WTC11 (cell line): ENCODE results near the gene AGTRAP. TPM values are rescaled to one million over a fixed set of nuclear protein-coding genes. Genes with fewer than 3 reads are reported as not detected.

Source experiments
- ATAC-seq: fragments of 200-7000 bp; cut with Tn5 transposase; 2 replicates; pipeline ENCODE4 v1.10.0; 2021; ENCODE audit warnings: mild to moderate bottlenecking, moderate library complexity
- CTCF ChIA-PET: fragments of 300-600 bp; sonication (Branson Sonifier 250); formaldehyde crosslinking; loops from one replicate; lab custom pipeline; 2021; ENCODE audit warnings: antibody characterized with exemption; lab: Charles Lee
- POLR2A ChIA-PET: fragments of 350-600 bp; sonication (Branson Sonifier 250); formaldehyde crosslinking; loops from one replicate; lab custom pipeline; 2021; ENCODE audit warnings: antibody characterized with exemption; lab: Charles Lee
- DNase-seq: peaks from one replicate; pipeline ENCODE4 v3.0.0; 2021; ENCODE audit warnings: low spot score
- H3K27ac Mint-ChIP-seq: 2 replicates; pipeline ENCODE4 v1.8.0; 2021; ENCODE audit warnings: mixed read lengths
- H3K27me3 Mint-ChIP-seq: 2 replicates; pipeline ENCODE4 v1.8.0; 2021; ENCODE audit warnings: low read depth, mild to moderate bottlenecking, moderate library complexity, mixed read lengths
- H3K36me3 Mint-ChIP-seq: 2 replicates; pipeline ENCODE4 v1.8.0; 2021; ENCODE audit warnings: mixed read lengths
- H3K4me1 Mint-ChIP-seq: 2 replicates; pipeline ENCODE4 v1.8.0; 2022; ENCODE audit warnings: mixed read lengths
- H3K4me3 Mint-ChIP-seq: 2 replicates; pipeline ENCODE4 v1.8.0; 2021; ENCODE audit warnings: mild to moderate bottlenecking, moderate library complexity, mixed read lengths
- H3K9me3 Mint-ChIP-seq: 2 replicates; pipeline ENCODE4 v1.8.0; 2021; ENCODE audit warnings: mixed read lengths
- FOXJ3 ChIP-seq: sonication (generic); formaldehyde crosslinking; IDR thresholded peaks from 2 replicates; pipeline ENCODE4 v1.9.0; 2021; ENCODE audit warnings: missing genetic modification reagents, mild to moderate bottlenecking, borderline replicate concordance
- FOXP1 ChIP-seq: sonication (generic); formaldehyde crosslinking; IDR thresholded peaks from 2 replicates; pipeline ENCODE4 v1.8.0; 2022; ENCODE audit warnings: missing genetic modification reagents, mild to moderate bottlenecking, moderate library complexity, borderline replicate concordance
- GABPB1 ChIP-seq: sonication (generic); formaldehyde crosslinking; IDR thresholded peaks from 2 replicates; pipeline ENCODE4 v1.8.1; 2023; ENCODE audit warnings: mild to moderate bottlenecking, missing genetic modification reagents
- GRHL2 ChIP-seq: fragments of 250-450 bp; sonication (Bioruptor Pico); IDR thresholded peaks from 2 replicates; pipeline ENCODE4 v1.8.0; 2022; ENCODE audit warnings: mild to moderate bottlenecking, moderate library complexity; ENCODE audit not compliant: insufficient replicate concordance, severe bottlenecking
- MXD4 ChIP-seq: fragments of 250-450 bp; sonication (Bioruptor Pico); IDR thresholded peaks from 2 replicates; pipeline ENCODE4 v1.8.0; 2021; ENCODE audit warnings: mild to moderate bottlenecking, moderate library complexity, borderline replicate concordance
- NR1H2 ChIP-seq: sonication (generic); formaldehyde crosslinking; IDR thresholded peaks from 2 replicates; pipeline ENCODE4 v1.9.0; 2021; ENCODE audit warnings: mild to moderate bottlenecking, moderate library complexity, missing genetic modification reagents
- OVOL2 ChIP-seq: fragments of 250-450 bp; sonication (Bioruptor Pico); IDR thresholded peaks from 2 replicates; pipeline ENCODE4 v1.9.0; 2021; ENCODE audit warnings: mild to moderate bottlenecking, borderline replicate concordance
- RELA ChIP-seq: sonication (generic); formaldehyde crosslinking; IDR thresholded peaks from 2 replicates; pipeline ENCODE4 v1.8.1; 2022; ENCODE audit warnings: missing genetic modification reagents, mild to moderate bottlenecking, borderline replicate concordance
- TEAD1 ChIP-seq: sonication (generic); formaldehyde crosslinking; IDR thresholded peaks from 2 replicates; pipeline ENCODE4 v1.8.0; 2022; ENCODE audit warnings: mild to moderate bottlenecking, missing genetic modification reagents
- ZNF121 ChIP-seq: sonication (generic); formaldehyde crosslinking; IDR thresholded peaks from 2 replicates; pipeline ENCODE4 v1.8.0; 2023; ENCODE audit warnings: missing genetic modification reagents
- ZNF138 ChIP-seq: sonication (generic); formaldehyde crosslinking; conservative IDR thresholded peaks from 2 replicates; pipeline ENCODE4 v1.8.1; 2022; ENCODE audit warnings: mild to moderate bottlenecking, moderate library complexity, missing genetic modification reagents
- ZNF219 ChIP-seq: sonication (generic); formaldehyde crosslinking; IDR thresholded peaks from 2 replicates; pipeline ENCODE4 v1.8.0; 2023; ENCODE audit warnings: missing genetic modification reagents, mild to moderate bottlenecking, borderline replicate concordance
- ZNF232 ChIP-seq: sonication (generic); formaldehyde crosslinking; IDR thresholded peaks from 2 replicates; pipeline ENCODE4 v1.8.0; 2022; ENCODE audit warnings: mild to moderate bottlenecking, missing genetic modification reagents
- ZNF317 ChIP-seq: sonication (generic); formaldehyde crosslinking; IDR thresholded peaks from 2 replicates; pipeline ENCODE4 v1.8.1; 2023; ENCODE audit warnings: low read depth, mild to moderate bottlenecking, moderate library complexity, missing genetic modification reagents, borderline replicate concordance
- ZNF512 ChIP-seq: sonication (generic); formaldehyde crosslinking; IDR thresholded peaks from 2 replicates; pipeline ENCODE4 v1.8.1; 2022; ENCODE audit warnings: missing genetic modification reagents, borderline replicate concordance
- total RNA-seq: library from RNA; stranded (reverse); gene quantifications from 3 replicates; pipeline ENCODE4 v1.2.3, GENCODE V29; 2021

AGTRAP gene
- total RNA-seq, 1 experiment from 2014 or later, result 81.6 TPM

GRCh38 chr1:11753555-11754208 lies 17.7 kb downstream of the AGTRAP start:
- peaks cover 16% of the 10 kb centered on the region for H3K36me3 Mint-ChIP-seq
- H3K9me3 Mint-ChIP-seq, result peaks cover 5% of the 10 kb centered on the region
- ChIA-PET CTCF (interaction anchor here (0.6 to 1.1 kb wide), 2 partner anchors 27 to 31 kb away, joined by 3 to 6 read pairs; no protein-coding TSS in a partner anchor), POLR2A (no interaction called here)
- no peak overlapping the region for H3K4me3 Mint-ChIP-seq
- TF ChIP-seq ZNF219 (CRISPR knock-in tag) (no peak), ZNF138 (CRISPR knock-in tag) (no peak), FOXP1 (CRISPR knock-in tag) (no peak), ZNF512 (no peak)
- peaks cover 26% of the 10 kb centered on the region for H3K4me1 Mint-ChIP-seq
- peak overlapping the region; percentile 57 for H3K27ac Mint-ChIP-seq
- peaks cover 27% of the 10 kb centered on the region for H3K27me3 Mint-ChIP-seq
- DNase-seq, result no peak
- ATAC-seq, result peak; percentile 21; the same call in 1 of the 2 replicates

GRCh38 chr1:11757047-11757446 lies 21.1 kb downstream of the AGTRAP start:
- peaks cover 56% of the 10 kb centered on the region for H3K27me3 Mint-ChIP-seq

GRCh38 chr1:11759791-11760190 lies 23.9 kb downstream of the AGTRAP start:
- Mint-ChIP-seq H3K27me3 (peaks cover 72% of the 10 kb centered on the region), H3K4me1 (peaks cover 10% of the 10 kb centered on the region), H3K9me3 (peaks cover 5% of the 10 kb centered on the region)
- CTCF ChIA-PET, result interaction anchor here (7.1 kb wide), 1 partner anchor 25 kb away, joined by 41 read pairs; no protein-coding TSS in a partner anchor
- ATAC-seq, result no peak
- TF ChIP-seq ZNF121 (CRISPR knock-in tag), result peak; percentile 2; the same call in 1 of the 2 replicates
- no peak for TF ChIP-seq NR1H2 (CRISPR knock-in tag)
- TF ChIP-seq FOXJ3 (CRISPR knock-in tag), result no peak
- TF ChIP-seq MXD4 (CRISPR knock-in tag), result no peak
- TF ChIP-seq, all 79 proteins: peak for 1
- POLR2A ChIA-PET, result no interaction called here
- H3K27ac Mint-ChIP-seq, result peak overlapping the region; percentile 4; the same call in 1 of the 2 replicates
- no peak for DNase-seq
- H3K4me3 Mint-ChIP-seq, result no peak overlapping the region
- peaks cover 6% of the 10 kb centered on the region for H3K36me3 Mint-ChIP-seq

More at GRCh38 chr1:11757047-11757446, 21.1 kb downstream of the AGTRAP start:
- Mint-ChIP-seq H3K27ac (no peak overlapping the region), H3K4me3 (no peak overlapping the region), H3K9me3 (peaks cover 5% of the 10 kb centered on the region), H3K36me3 (peaks cover 6% of the 10 kb centered on the region), H3K4me1 (peaks cover 20% of the 10 kb centered on the region)
- CTCF ChIA-PET, result interaction anchor here (1.2 to 1.8 kb wide), 2 partner anchors 9 to 93 kb away, joined by 3 to 6 read pairs; partner anchors contain the start of gene FBXO6
- no peak for TF ChIP-seq GRHL2 (CRISPR knock-in tag)
- no peak for TF ChIP-seq GABPB1 (CRISPR knock-in tag)
- peak; percentile 81 for TF ChIP-seq ZNF317 (CRISPR knock-in tag)
- no peak for TF ChIP-seq ZNF232 (CRISPR knock-in tag)
- DNase-seq (no peak), ATAC-seq (no peak)
- POLR2A ChIA-PET, result no interaction called here

- H3K36me3 Mint-ChIP-seq, result peaks cover 4% of the 10 kb centered on the region
- H3K4me1 Mint-ChIP-seq, result peaks cover 10% of the 10 kb centered on the region
- no peak for ATAC-seq
- ChIA-PET CTCF (interaction anchor here (7.1 kb wide), 1 partner anchor 23 kb away, joined by 41 read pairs; no protein-coding TSS in a partner anchor), POLR2A (no interaction called here)
- H3K4me3 Mint-ChIP-seq, result no peak overlapping the region
- H3K27ac Mint-ChIP-seq, result no peak overlapping the region
- no peak for DNase-seq
- H3K9me3 Mint-ChIP-seq, result peaks cover 5% of the 10 kb centered on the region
- H3K27me3 Mint-ChIP-seq, result peaks cover 66% of the 10 kb centered on the region
- TF ChIP-seq MXD4 (CRISPR knock-in tag) (no peak), RELA (CRISPR knock-in tag) (no peak), TEAD1 (CRISPR knock-in tag) (no peak), FOXP1 (CRISPR knock-in tag) (no peak), OVOL2 (CRISPR knock-in tag) (no peak)
These were observed 25.3 kb downstream of the AGTRAP start for GRCh38 chr1:11761285-11761684.
